ENCODE results near the gene STIL. TPM values are rescaled to one million over a fixed set of nuclear protein-coding genes. Genes with fewer than 3 reads are reported as not detected.

The STIL gene
- total RNA-seq, 1 experiment from 2014 or later = 26.4 TPM

GRCh38 chr1:47243910-47244309, 70.0 kb downstream of the STIL start:
- CTCF ChIA-PET = no interaction called here
- peaks cover 9% of the 10 kb centered on the region for H3K4me1 ChIP-seq
- H3K4me3 ChIP-seq (ENCODE audit: low read depth, low read length) = no peak overlapping the region
- Mint-ChIP-seq H3K27me3 (ENCODE audit: insufficient read depth, unreplicated experiment) (no peaks in the 10 kb centered on the region), H3K9me3 (ENCODE audit: unreplicated experiment) (no peaks in the 10 kb centered on the region), H3K4me3 (ENCODE audit: unreplicated experiment) (no peak overlapping the region), H3K27ac (ENCODE audit: unreplicated experiment) (no peak overlapping the region), H3K4me1 (ENCODE audit: low read depth, unreplicated experiment) (peaks cover 8% of the 10 kb centered on the region), H3K36me3 (ENCODE audit: insufficient read depth, unreplicated experiment) (peaks cover 3% of the 10 kb centered on the region)
- no peak for TF ChIP-seq CTCF (IDR thresholded peaks at IDR 0.05; ENCODE audit: insufficient read depth in 1 of 2, low read depth in 1 of 2, low read length in 1 of 2, severe bottlenecking in 1 of 2, unreplicated experiment in 1 of 2)
- DNase-seq = no peak
- no TSS peak for BruUV-seq (replicated peaks)
- POLR2A ChIA-PET = no interaction called here
- H3K27me3 ChIP-seq (replicated peaks; ENCODE audit: control insufficient read depth, insufficient read depth, low read length) = no peaks in the 10 kb centered on the region
- intact Hi-C loops (cut with micrococcal nuclease; ENCODE audit: unreplicated experiment) = no loop called here
- H3K9me3 ChIP-seq = no peaks in the 10 kb centered on the region
- no peaks in the 10 kb centered on the region for H3K36me3 ChIP-seq (ENCODE audit: control insufficient read depth, insufficient read depth, low read length)

GRCh38 chr1:47241114-47242113, 72.5 kb downstream of the STIL start:
- Mint-ChIP-seq H3K27me3 (ENCODE audit: insufficient read depth, unreplicated experiment) (no peaks in the 10 kb centered on the region), H3K4me3 (ENCODE audit: unreplicated experiment) (no peak overlapping the region), H3K4me1 (ENCODE audit: low read depth, unreplicated experiment) (peaks cover 11% of the 10 kb centered on the region), H3K36me3 (ENCODE audit: insufficient read depth, unreplicated experiment) (no peaks in the 10 kb centered on the region), H3K9me3 (ENCODE audit: unreplicated experiment) (no peaks in the 10 kb centered on the region), H3K27ac (ENCODE audit: unreplicated experiment) (no peak overlapping the region)
- Histone ChIP-seq H3K4me1 (peaks cover 11% of the 10 kb centered on the region), H3K9me3 (no peaks in the 10 kb centered on the region), H3K36me3 (ENCODE audit: control insufficient read depth, insufficient read depth, low read length) (no peaks in the 10 kb centered on the region), H3K27me3 (replicated peaks; ENCODE audit: control insufficient read depth, insufficient read depth, low read length) (no peaks in the 10 kb centered on the region), H3K4me3 (ENCODE audit: low read depth, low read length) (no peak overlapping the region)
- POLR2A ChIA-PET = no interaction called here
- CTCF ChIA-PET = interaction anchor here (1.2 kb wide), 1 partner anchor 485 kb away, joined by 3 read pairs; no protein-coding TSS in a partner anchor
- no peak for DNase-seq
- BruUV-seq (replicated peaks) = no TSS peak
- TF ChIP-seq CTCF (IDR thresholded peaks at IDR 0.05; ENCODE audit: insufficient read depth in 1 of 2, low read depth in 1 of 2, low read length in 1 of 2, severe bottlenecking in 1 of 2, unreplicated experiment in 1 of 2) = no peak
- intact Hi-C loops (cut with micrococcal nuclease; ENCODE audit: unreplicated experiment) = no loop called here

- no peaks in the 10 kb centered on the region for H3K9me3 Mint-ChIP-seq (ENCODE audit: unreplicated experiment)
- POLR2A ChIA-PET = no interaction called here
Observed at GRCh38 chr1:47238935-47239592, 74.9 kb downstream of the STIL start.

More at GRCh38 chr1:47238935-47239592, 74.9 kb downstream of the STIL start:
- TF ChIP-seq CTCF (IDR thresholded peaks at IDR 0.05; ENCODE audit: insufficient read depth in 1 of 2, low read depth in 1 of 2, low read length in 1 of 2, severe bottlenecking in 1 of 2, unreplicated experiment in 1 of 2) = no peak
- Histone ChIP-seq H3K4me3 (ENCODE audit: low read depth, low read length) (no peak overlapping the region), H3K27me3 (replicated peaks; ENCODE audit: control insufficient read depth, insufficient read depth, low read length) (no peaks in the 10 kb centered on the region), H3K9me3 (no peaks in the 10 kb centered on the region), H3K4me1 (peaks cover 11% of the 10 kb centered on the region), H3K36me3 (ENCODE audit: control insufficient read depth, insufficient read depth, low read length) (no peaks in the 10 kb centered on the region)
- Mint-ChIP-seq H3K36me3 (ENCODE audit: insufficient read depth, unreplicated experiment) (no peaks in the 10 kb centered on the region), H3K4me3 (ENCODE audit: unreplicated experiment) (no peak overlapping the region), H3K4me1 (ENCODE audit: low read depth, unreplicated experiment) (peaks cover 11% of the 10 kb centered on the region), H3K27ac (ENCODE audit: unreplicated experiment) (no peak overlapping the region), H3K27me3 (ENCODE audit: insufficient read depth, unreplicated experiment) (no peaks in the 10 kb centered on the region)
- CTCF ChIA-PET = interaction anchor here (0.6 to 1.1 kb wide), 3 partner anchors 15 to 60 kb away, joined by 3 to 5 read pairs (median 4); no protein-coding TSS in a partner anchor
- no TSS peak for BruUV-seq (replicated peaks)
- DNase-seq = no peak
- intact Hi-C loops (cut with micrococcal nuclease; ENCODE audit: unreplicated experiment) = loop anchor here (1.0 to 2.0 kb wide), 2 partner anchors 16 to 60 kb away; no protein-coding TSS in a partner anchor
